Trophoblast cell (in vitro differentiated cells and primary cell): Measurements from ENCODE around the gene DSCAM.

ENCODE experiments used
- DNase-seq, 2 donors: peaks; one replicate each; pipeline ENCODE4 v3.0.0-alpha.2; 2016
- H2AFZ ChIP-seq: 2 replicates; pipeline ENCODE4 v1.6.1; 2013; ENCODE audit warnings: low read length, moderate library complexity, mild to moderate bottlenecking; ENCODE audit not compliant: insufficient read depth, poor library complexity
- H2AK5ac ChIP-seq: 2 replicates; pipeline ENCODE4 v1.6.1; 2013; ENCODE audit warnings: mild to moderate bottlenecking, low read length
- H2BK120ac ChIP-seq: 2 replicates; pipeline ENCODE4 v1.6.1; 2013; ENCODE audit warnings: low read length, mild to moderate bottlenecking, moderate library complexity; ENCODE audit not compliant: insufficient read depth, poor library complexity
- H2BK12ac ChIP-seq: 2 replicates; pipeline ENCODE4 v1.6.1; 2013; ENCODE audit warnings: mild to moderate bottlenecking, low read length, moderate library complexity
- H2BK5ac ChIP-seq: 2 replicates; pipeline ENCODE4 v1.6.1; 2013; ENCODE audit warnings: low read length, low read depth, moderate library complexity, mild to moderate bottlenecking; ENCODE audit not compliant: poor library complexity
- H3K14ac ChIP-seq: 2 replicates; pipeline ENCODE4 v1.6.1; 2013; ENCODE audit warnings: mild to moderate bottlenecking, low read length
- H3K18ac ChIP-seq: 2 replicates; pipeline ENCODE4 v1.6.1; 2013; ENCODE audit warnings: mild to moderate bottlenecking, low read length
- H3K23ac ChIP-seq: 2 replicates; pipeline ENCODE4 v1.6.1; 2013; ENCODE audit warnings: low read length
- H3K27ac ChIP-seq: 2 replicates; pipeline ENCODE4 v1.5.1; 2013; ENCODE audit warnings: low read depth, mild to moderate bottlenecking, inconsistent platforms, low read length, moderate library complexity
- H3K27me3 ChIP-seq: 2 replicates; pipeline ENCODE4 v1.6.1; 2013; ENCODE audit warnings: inconsistent platforms, mild to moderate bottlenecking, low read length, moderate library complexity; ENCODE audit not compliant: insufficient read depth
- H3K36me3 ChIP-seq, 2 experiments: 1 replicate in 1 of 2; 2 replicates in 1 of 2; pipeline ENCODE4 v1.6.1; 2013; ENCODE audit warnings: low read length in 2 of 2, mild to moderate bottlenecking in 2 of 2, moderate library complexity in 1 of 2; ENCODE audit not compliant: insufficient read depth in 2 of 2, control insufficient read depth in 1 of 2
- H3K4ac ChIP-seq: 2 replicates; pipeline ENCODE4 v1.6.1; 2013; ENCODE audit warnings: low read depth, mild to moderate bottlenecking, low read length, moderate library complexity
- H3K4me1 ChIP-seq, 2 experiments: 1 replicate in 1 of 2; 2 replicates in 1 of 2; pipeline ENCODE4 v1.6.1; 2013; ENCODE audit warnings: low read length in 2 of 2, mild to moderate bottlenecking in 2 of 2, moderate library complexity in 1 of 2; ENCODE audit not compliant: insufficient read depth in 2 of 2, control insufficient read depth in 1 of 2
- H3K4me2 ChIP-seq: 2 replicates; pipeline ENCODE4 v1.6.1; 2013; ENCODE audit warnings: inconsistent platforms, mild to moderate bottlenecking, low read length, moderate library complexity
- H3K4me3 ChIP-seq: 2 replicates; pipeline ENCODE4 v1.5.1; 2013; ENCODE audit warnings: mild to moderate bottlenecking, low read depth, low read length, inconsistent platforms
- H3K79me1 ChIP-seq: one replicate; pipeline ENCODE4 v1.6.1; 2013; ENCODE audit warnings: low read length
- H3K79me2 ChIP-seq: 2 replicates; pipeline ENCODE4 v1.6.1; 2013; ENCODE audit warnings: low read length, mild to moderate bottlenecking; ENCODE audit not compliant: control insufficient read depth, insufficient read depth, poor library complexity
- H3K9ac ChIP-seq: 2 replicates; pipeline ENCODE4 v1.6.1; 2013; ENCODE audit warnings: mild to moderate bottlenecking, low read length
- H3K9me3 ChIP-seq: 2 replicates; pipeline ENCODE4 v1.6.1; 2013; ENCODE audit warnings: low read depth, mild to moderate bottlenecking, control low read depth, inconsistent platforms, low read length; ENCODE audit not compliant: insufficient read depth
- H4K12ac ChIP-seq: 2 replicates; pipeline ENCODE4 v1.6.1; 2013; ENCODE audit warnings: low read depth, mild to moderate bottlenecking, low read length, moderate library complexity
- H4K8ac ChIP-seq: 2 replicates; pipeline ENCODE4 v1.6.1; 2013; ENCODE audit warnings: low read depth, mild to moderate bottlenecking, low read length, moderate library complexity
- H4K91ac ChIP-seq: one replicate; pipeline ENCODE4 v1.6.1; 2013; ENCODE audit warnings: low read depth, mild to moderate bottlenecking, low read length, moderate library complexity
- WGBS: extraction: QIAGEN DNeasy Blood & Tissue Kit; methylation state at CpG from one replicate; pipeline ENCODE4 v1.1.7; 2013; ENCODE audit warnings: missing lambda C conversion rate; ENCODE audit not compliant: insufficient read length, insufficient coverage; ENCODE audit errors: extremely low coverage; 5-methylcytosine and 5-hydroxymethylcytosine counted together

The DSCAM gene

GRCh38 chr21:40516335-40516734, 330.6 kb downstream of the DSCAM start:
- DNase-seq: no peak
- no peak overlapping the region for H3K14ac ChIP-seq
- H3K4me3 ChIP-seq: no peak overlapping the region
- H2AK5ac ChIP-seq: no peak overlapping the region
- no peaks in the 10 kb centered on the region for H3K36me3 ChIP-seq
- H3K27me3 ChIP-seq: no peaks in the 10 kb centered on the region
- no peak overlapping the region for H3K27ac ChIP-seq
- no peak overlapping the region for H3K23ac ChIP-seq
- H4K12ac ChIP-seq: no peak overlapping the region
- no CpG with 5 or more reads among the region's 8 CpGs for WGBS
- H2BK5ac ChIP-seq: no peak overlapping the region
- peak overlapping the region; percentile 48 for H3K4me2 ChIP-seq
- peak overlapping the region; percentile 1 for H2AFZ ChIP-seq
- H3K4ac ChIP-seq: no peak overlapping the region
- no peak overlapping the region for H4K8ac ChIP-seq
- H3K18ac ChIP-seq: no peak overlapping the region
- no peaks in the 10 kb centered on the region for H3K9me3 ChIP-seq
- H3K79me2 ChIP-seq: no peaks in the 10 kb centered on the region
- no peak overlapping the region for H2BK12ac ChIP-seq
- no peaks in the 10 kb centered on the region for H3K79me1 ChIP-seq
- no peak overlapping the region for H2BK120ac ChIP-seq
- H3K4me1 ChIP-seq: peaks cover 3% of the 10 kb centered on the region in 2 experiments
- no peak overlapping the region for H3K9ac ChIP-seq
- H4K91ac ChIP-seq: no peak overlapping the region

GRCh38 chr21:40512590-40512989, 334.4 kb downstream of the DSCAM start:
- Histone ChIP-seq H4K8ac (no peak overlapping the region), H3K18ac (no peak overlapping the region), H3K79me1 (no peaks in the 10 kb centered on the region), H3K14ac (no peak overlapping the region), H2BK5ac (no peak overlapping the region), H2AK5ac (no peak overlapping the region), H3K79me2 (no peaks in the 10 kb centered on the region), H2BK120ac (no peak overlapping the region), H2BK12ac (no peak overlapping the region), H3K36me3 (no peaks in the 10 kb centered on the region), H3K27ac (no peak overlapping the region), H3K9ac (no peak overlapping the region), H3K4me1 (peaks cover 3% of the 10 kb centered on the region in 2 experiments), H2AFZ (no peak overlapping the region), H3K4me2 (no peak overlapping the region), H3K23ac (no peak overlapping the region), H4K91ac (no peak overlapping the region), H3K4ac (no peak overlapping the region), H3K27me3 (no peaks in the 10 kb centered on the region), H4K12ac (no peak overlapping the region), H3K4me3 (no peak overlapping the region), H3K9me3 (no peaks in the 10 kb centered on the region)
- peak in 1 of 2 donors; percentile 31 for DNase-seq
- WGBS: no CpG with 5 or more reads among the region's 11 CpGs

DNA sequence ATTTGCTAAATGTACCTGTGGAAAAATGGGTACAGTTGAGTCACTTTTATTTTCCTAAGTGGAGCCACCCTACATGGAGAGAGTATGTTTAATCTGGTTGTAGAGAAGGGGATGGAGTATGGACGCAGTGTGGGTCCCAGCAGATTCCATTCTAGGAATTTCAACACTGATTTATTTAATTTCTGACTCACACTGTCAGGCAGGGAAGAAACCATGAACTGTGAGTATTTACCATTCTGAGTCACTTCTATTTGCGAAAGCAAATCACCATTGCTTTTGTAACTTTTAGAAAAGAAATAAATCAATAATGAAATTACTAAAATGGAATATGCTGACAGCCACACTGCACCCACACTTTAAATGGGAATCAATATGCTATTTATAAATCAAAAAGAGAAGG, 339.0 kb downstream of the DSCAM start:
- Histone ChIP-seq H2BK5ac (no peak overlapping the region), H2AK5ac (no peak overlapping the region), H3K18ac (no peak overlapping the region), H4K12ac (no peak overlapping the region), H3K36me3 (no peaks in the 10 kb centered on the region), H3K27ac (no peak overlapping the region), H3K4ac (no peak overlapping the region), H3K4me1 (no peaks in the 10 kb centered on the region), H3K79me2 (no peaks in the 10 kb centered on the region), H3K79me1 (no peaks in the 10 kb centered on the region), H4K91ac (no peak overlapping the region), H3K9me3 (no peaks in the 10 kb centered on the region), H3K23ac (no peak overlapping the region), H3K4me3 (no peak overlapping the region), H2BK120ac (no peak overlapping the region), H4K8ac (no peak overlapping the region), H3K9ac (no peak overlapping the region), H3K4me2 (no peak overlapping the region), H2AFZ (no peak overlapping the region), H2BK12ac (no peak overlapping the region), H3K14ac (no peak overlapping the region), H3K27me3 (no peaks in the 10 kb centered on the region)
- no CpG with 5 or more reads among the region's 2 CpGs for WGBS
- no peak for DNase-seq

DNA sequence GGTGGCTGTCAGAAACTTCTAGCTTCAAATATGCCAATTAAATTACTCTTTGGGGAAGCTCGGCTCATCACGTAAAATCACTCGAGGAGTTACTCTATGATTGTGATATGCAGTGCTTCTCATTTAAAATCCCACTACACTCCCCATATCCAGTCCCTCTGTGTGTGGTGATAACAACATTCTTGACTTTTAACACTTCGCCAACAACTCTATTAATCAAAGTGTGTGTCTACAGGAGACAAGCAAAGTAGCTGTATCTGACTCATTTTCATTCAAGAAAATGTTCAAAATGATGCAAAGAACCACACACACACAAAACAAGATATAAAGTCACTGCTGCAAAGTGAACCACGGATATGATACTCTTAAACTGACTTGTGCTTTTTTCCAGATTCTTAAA, 341.3 kb downstream of the DSCAM start:
- Histone ChIP-seq H2AFZ (no peak overlapping the region), H3K4ac (no peak overlapping the region)
- no CpG with 5 or more reads among the region's 5 CpGs for WGBS

More for the DNA sequence above, 341.3 kb downstream of the DSCAM start:
- Histone ChIP-seq H3K9ac (no peak overlapping the region), H3K36me3 (no peaks in the 10 kb centered on the region), H4K12ac (no peak overlapping the region), H2BK12ac (no peak overlapping the region), H3K18ac (no peak overlapping the region), H3K9me3 (no peaks in the 10 kb centered on the region), H3K27me3 (no peaks in the 10 kb centered on the region), H3K79me1 (no peaks in the 10 kb centered on the region), H2BK5ac (no peak overlapping the region), H2AK5ac (no peak overlapping the region), H4K91ac (no peak overlapping the region), H3K4me2 (no peak overlapping the region), H3K4me1 (no peaks in the 10 kb centered on the region), H2BK120ac (no peak overlapping the region), H3K79me2 (no peaks in the 10 kb centered on the region), H3K4me3 (no peak overlapping the region), H3K23ac (no peak overlapping the region), H3K27ac (no peak overlapping the region), H4K8ac (no peak overlapping the region), H3K14ac (no peak overlapping the region)
- no peak for DNase-seq
